SK-N-SH (cell line): Measurements from ENCODE around the gene TIMD4. TPM values are rescaled to one million over a fixed set of nuclear protein-coding genes. Genes with fewer than 3 reads are reported as not detected.

Experiments
- CTCF ChIA-PET: fragments of 300-600, 350-600 bp; formaldehyde crosslinking; extraction: SDS; loops from one replicate; lab custom pipeline; 2021; lab: Yijun Ruan, JAX
- POLR2A ChIA-PET: fragments of 350-600 bp; sonication (Branson Sonifier 250); formaldehyde crosslinking; extraction: SDS; loops from one replicate; lab custom pipeline; 2020; ENCODE audit warnings: antibody characterized with exemption, inconsistent platforms; lab: Yijun Ruan, JAX
- DNase-seq: peaks from one replicate; pipeline ENCODE4 v3.0.0; 2012
- H2AFZ ChIP-seq: fragments of 200-600 bp; sonication (generic); 2 replicates; pipeline ENCODE4 v1.8.1; 2016; ENCODE audit warnings: antibody characterized with exemption, mild to moderate bottlenecking, low read depth
- H3F3A ChIP-seq: fragments of 200-600 bp; sonication (generic); replicated peaks from 2 replicates; pipeline ENCODE3; 2016; ENCODE audit warnings: antibody characterized with exemption, mild to moderate bottlenecking; ENCODE audit not compliant: insufficient read depth
- H3K27ac ChIP-seq, 2 experiments: fragments of 200-500 bp in 1 of 2; fragments of 200-600 bp in 1 of 2; sonication (Bioruptor generic) in 1 of 2; sonication (generic), shearing (Covaris generic) in 1 of 2; 2 replicates each; pipeline versions ENCODE4 v1.5.1 to v1.6.1; 2014 to 2016; ENCODE audit warnings: low read depth in 2 of 2, inconsistent platforms in 1 of 2, low read length in 1 of 2, mild to moderate bottlenecking in 1 of 2, mixed read lengths in 1 of 2
- H3K27me3 ChIP-seq: fragments of 200-600 bp; sonication (generic), shearing (Covaris generic); 2 replicates; pipeline ENCODE4 v1.6.1; 2016; ENCODE audit warnings: mixed run types; ENCODE audit not compliant: insufficient read depth
- H3K36me3 ChIP-seq, 2 experiments: fragments of 200-500 bp in 1 of 2; fragments of 200-600 bp in 1 of 2; sonication (Bioruptor generic) in 1 of 2; sonication (generic) in 1 of 2; replicated peaks in 1 of 2; 2 replicates each; pipeline versions ENCODE3 to v1.5.1; 2014 to 2016; ENCODE audit warnings: low read length in 1 of 2, mild to moderate bottlenecking in 1 of 2; ENCODE audit not compliant: insufficient read depth in 2 of 2, control insufficient read depth in 1 of 2
- H3K4me1 ChIP-seq, 2 experiments: fragments of 200-500 bp in 1 of 2; fragments of 200-600 bp in 1 of 2; sonication (Bioruptor generic) in 1 of 2; sonication (generic), shearing (Covaris generic) in 1 of 2; 2 replicates each; pipeline versions ENCODE4 v1.5.1 to v1.6.1; 2014 to 2016; ENCODE audit warnings: low read depth in 1 of 2, low read length in 1 of 2, mixed run types in 1 of 2; ENCODE audit not compliant: insufficient read depth in 2 of 2, control insufficient read depth in 1 of 2
- H3K4me2 ChIP-seq: fragments of 200-600 bp; sonication (generic), shearing (Covaris generic); 2 replicates; pipeline ENCODE4 v1.6.1; 2017; ENCODE audit warnings: mixed run types
- H3K4me3 ChIP-seq, 2 experiments: fragments of 200-500 bp in 1 of 2; fragments of 200-600 bp in 1 of 2; sonication (Bioruptor generic) in 1 of 2; sonication (generic), shearing (Covaris generic) in 1 of 2; 2 replicates each; pipeline versions ENCODE4 v1.5.1 to v1.8.1; 2014 to 2016; ENCODE audit warnings: low read depth in 2 of 2, inconsistent platforms in 1 of 2, low read length in 1 of 2, mild to moderate bottlenecking in 1 of 2, mixed read lengths in 1 of 2, moderate library complexity in 1 of 2
- H3K79me2 ChIP-seq: fragments of 200-600 bp; sonication (generic); 2 replicates; pipeline ENCODE4 v1.8.1; 2017; ENCODE audit warnings: mild to moderate bottlenecking; ENCODE audit not compliant: insufficient read depth
- H3K9ac ChIP-seq: fragments of 200-600 bp; sonication (generic); 2 replicates; pipeline ENCODE4 v1.6.1; 2017; ENCODE audit warnings: mixed run types
- H3K9me2 ChIP-seq: fragments of 200-600 bp; sonication (generic); 2 replicates; pipeline ENCODE4 v1.6.1; 2017; ENCODE audit warnings: mixed run types
- H3K9me3 ChIP-seq: fragments of 200-600 bp; sonication (generic); 2 replicates; pipeline ENCODE4 v1.6.1; 2017; ENCODE audit warnings: mixed run types, mild to moderate bottlenecking, moderate library complexity
- H4K20me1 ChIP-seq: fragments of 200-600 bp; sonication (generic); 2 replicates; pipeline ENCODE4 v1.6.1; 2017; ENCODE audit warnings: mild to moderate bottlenecking, mixed run types; ENCODE audit not compliant: insufficient read depth
- EZH2phosphoT487 ChIP-seq: fragments of 200-600 bp; sonication (generic); IDR thresholded peaks from 2 replicates; pipeline ENCODE4 v1.6.1; 2017; ENCODE audit warnings: low read depth, mixed run types, mild to moderate bottlenecking, antibody characterized with exemption, moderate library complexity, borderline replicate concordance
- FOSL2 ChIP-seq: IDR thresholded peaks from 2 replicates; pipeline ENCODE4 v1.4.0; 2012; ENCODE audit warnings: low read depth, mild to moderate bottlenecking, moderate library complexity, borderline replicate concordance
- FOXM1 ChIP-seq: IDR thresholded peaks from 2 replicates; pipeline ENCODE4 v1.4.0; 2012; ENCODE audit warnings: low read depth, mild to moderate bottlenecking
- NRF1 ChIP-seq: IDR thresholded peaks from 2 replicates; pipeline ENCODE4 v1.6.1; 2012; ENCODE audit warnings: low read depth, mild to moderate bottlenecking, low read length
- RAD21 ChIP-seq: IDR thresholded peaks from 2 replicates; pipeline ENCODE4 v1.6.1; 2012; ENCODE audit warnings: mild to moderate bottlenecking, low read length
- RFX5 ChIP-seq: IDR thresholded peaks from 2 replicates; pipeline ENCODE4 v1.6.1; 2012; ENCODE audit warnings: mild to moderate bottlenecking, improper control_type of control experiment, low read length
- RXRA ChIP-seq: IDR thresholded peaks from 2 replicates; pipeline ENCODE4 v1.4.0; 2012; ENCODE audit warnings: low read depth, mild to moderate bottlenecking, borderline replicate concordance
- SIN3A ChIP-seq: IDR thresholded peaks from 2 replicates; pipeline ENCODE4 v1.6.1; 2012; ENCODE audit warnings: low read depth, mild to moderate bottlenecking, low read length, moderate library complexity, borderline replicate concordance
- TCF12 ChIP-seq: IDR thresholded peaks from 2 replicates; pipeline ENCODE4 v1.4.0; 2012
- TEAD4 ChIP-seq: IDR thresholded peaks from 2 replicates; pipeline ENCODE4 v1.4.0; 2012; ENCODE audit warnings: mild to moderate bottlenecking, borderline replicate concordance; ENCODE audit not compliant: insufficient read depth
- USF1 ChIP-seq: IDR thresholded peaks from 2 replicates; pipeline ENCODE4 v1.4.0; 2012; ENCODE audit warnings: low read depth, borderline replicate concordance
- YY1 ChIP-seq: IDR thresholded peaks from 2 replicates; pipeline ENCODE4 v1.4.0; 2012; ENCODE audit warnings: low read depth, mild to moderate bottlenecking
- WGBS: methylation state at CpG from one replicate; pipeline ENCODE4 v1.1.6; 2017; ENCODE audit warnings: low lambda C conversion rate; 5-methylcytosine and 5-hydroxymethylcytosine counted together
- polyA plus RNA-seq, 3 experiments: library from polyadenylated mRNA; depleted of rRNA; stranded (reverse); fragments of >200 nt; gene quantifications; 2 replicates each; pipeline ENCODE4 v1.2.3, GENCODE V29; 2012
- TF ChIP-seq, protein P1 (sequence below): fragments of 200-600 bp; sonication (generic); IDR thresholded peaks from 2 replicates; pipeline ENCODE4 v1.6.1; 2017; ENCODE audit warnings: antibody characterized with exemption, mild to moderate bottlenecking, moderate library complexity
- TF ChIP-seq, protein P2 (sequence below): IDR thresholded peaks from 2 replicates; pipeline ENCODE4 v1.4.0; 2012; ENCODE audit warnings: low read depth, borderline replicate concordance

TIMD4 gene
- polyA plus RNA-seq, 1 of the 3 experiments (the other 2 are of a cell fraction) = not detected

- Histone ChIP-seq H3K79me2 (no peaks in the 10 kb centered on the region), H3K4me2 (no peak overlapping the region), H3K27ac (no peak overlapping the region), H3K9me3 (no peaks in the 10 kb centered on the region), H4K20me1 (no peaks in the 10 kb centered on the region), H2AFZ (no peak overlapping the region), H3K4me3 (no peak overlapping the region), H3K9me2 (no peaks in the 10 kb centered on the region), H3K4me1 (no peaks in the 10 kb centered on the region), H3F3A (no peaks in the 10 kb centered on the region), H3K36me3 (no peaks in the 10 kb centered on the region), H3K27me3 (no peaks in the 10 kb centered on the region), H3K9ac (no peak overlapping the region)
- TF ChIP-seq RXRA (no peak), FOSL2 (no peak), SIN3A (no peak), NRF1 (no peak), TEAD4 (no peak), RAD21 (no peak), RFX5 (no peak), FOXM1 (no peak), TCF12 (no peak), USF1 (no peak)
- TF ChIP-seq, protein P1, sequence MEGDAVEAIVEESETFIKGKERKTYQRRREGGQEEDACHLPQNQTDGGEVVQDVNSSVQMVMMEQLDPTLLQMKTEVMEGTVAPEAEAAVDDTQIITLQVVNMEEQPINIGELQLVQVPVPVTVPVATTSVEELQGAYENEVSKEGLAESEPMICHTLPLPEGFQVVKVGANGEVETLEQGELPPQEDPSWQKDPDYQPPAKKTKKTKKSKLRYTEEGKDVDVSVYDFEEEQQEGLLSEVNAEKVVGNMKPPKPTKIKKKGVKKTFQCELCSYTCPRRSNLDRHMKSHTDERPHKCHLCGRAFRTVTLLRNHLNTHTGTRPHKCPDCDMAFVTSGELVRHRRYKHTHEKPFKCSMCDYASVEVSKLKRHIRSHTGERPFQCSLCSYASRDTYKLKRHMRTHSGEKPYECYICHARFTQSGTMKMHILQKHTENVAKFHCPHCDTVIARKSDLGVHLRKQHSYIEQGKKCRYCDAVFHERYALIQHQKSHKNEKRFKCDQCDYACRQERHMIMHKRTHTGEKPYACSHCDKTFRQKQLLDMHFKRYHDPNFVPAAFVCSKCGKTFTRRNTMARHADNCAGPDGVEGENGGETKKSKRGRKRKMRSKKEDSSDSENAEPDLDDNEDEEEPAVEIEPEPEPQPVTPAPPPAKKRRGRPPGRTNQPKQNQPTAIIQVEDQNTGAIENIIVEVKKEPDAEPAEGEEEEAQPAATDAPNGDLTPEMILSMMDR = no peak
- TF ChIP-seq, protein P2, sequence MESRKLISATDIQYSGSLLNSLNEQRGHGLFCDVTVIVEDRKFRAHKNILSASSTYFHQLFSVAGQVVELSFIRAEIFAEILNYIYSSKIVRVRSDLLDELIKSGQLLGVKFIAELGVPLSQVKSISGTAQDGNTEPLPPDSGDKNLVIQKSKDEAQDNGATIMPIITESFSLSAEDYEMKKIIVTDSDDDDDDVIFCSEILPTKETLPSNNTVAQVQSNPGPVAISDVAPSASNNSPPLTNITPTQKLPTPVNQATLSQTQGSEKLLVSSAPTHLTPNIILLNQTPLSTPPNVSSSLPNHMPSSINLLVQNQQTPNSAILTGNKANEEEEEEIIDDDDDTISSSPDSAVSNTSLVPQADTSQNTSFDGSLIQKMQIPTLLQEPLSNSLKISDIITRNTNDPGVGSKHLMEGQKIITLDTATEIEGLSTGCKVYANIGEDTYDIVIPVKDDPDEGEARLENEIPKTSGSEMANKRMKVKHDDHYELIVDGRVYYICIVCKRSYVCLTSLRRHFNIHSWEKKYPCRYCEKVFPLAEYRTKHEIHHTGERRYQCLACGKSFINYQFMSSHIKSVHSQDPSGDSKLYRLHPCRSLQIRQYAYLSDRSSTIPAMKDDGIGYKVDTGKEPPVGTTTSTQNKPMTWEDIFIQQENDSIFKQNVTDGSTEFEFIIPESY = no peak
- WGBS = 59% methylated on average over 6 of the region's 6 CpGs
- no peak for DNase-seq
- ChIA-PET POLR2A (no interaction called here), CTCF (no interaction called here)
Observed at GRCh38 chr5:156909180-156909579, 53.8 kb downstream of the TIMD4 start.

- Histone ChIP-seq H3K9ac (no peak overlapping the region), H2AFZ (no peak overlapping the region), H3K4me1 (no peaks in the 10 kb centered on the region), H4K20me1 (no peaks in the 10 kb centered on the region)
- TF ChIP-seq EZH2phosphoT487 = no peak
- TF ChIP-seq YY1 = no peak
- no peak for TF ChIP-seq FOXM1
- no peak for TF ChIP-seq RFX5
- TF ChIP-seq NRF1 = no peak
- TF ChIP-seq, all 33 proteins: peak for 0
- Histone ChIP-seq H3K9me3 (no peaks in the 10 kb centered on the region), H3K4me2 (no peak overlapping the region), H3K27ac (no peak overlapping the region), H3K4me3 (no peak overlapping the region), H3K36me3 (no peaks in the 10 kb centered on the region), H3K27me3 (no peaks in the 10 kb centered on the region), H3F3A (no peaks in the 10 kb centered on the region), H3K79me2 (no peaks in the 10 kb centered on the region), H3K9me2 (no peaks in the 10 kb centered on the region)
- no peak for DNase-seq
- CTCF ChIA-PET = no interaction called here
- POLR2A ChIA-PET = no interaction called here
- 48% methylated on average over 6 of the region's 6 CpGs for WGBS
Observed at GRCh38 chr5:156907667-156908066, 55.4 kb downstream of the TIMD4 start.
